ENCODE results near the gene CD96. TPM values are rescaled to one million over a fixed set of nuclear protein-coding genes. Genes with fewer than 3 reads are reported as not detected.

The CD96 gene
- polyA plus RNA-seq, 1 donor from 2014 or later: not detected

DNA sequence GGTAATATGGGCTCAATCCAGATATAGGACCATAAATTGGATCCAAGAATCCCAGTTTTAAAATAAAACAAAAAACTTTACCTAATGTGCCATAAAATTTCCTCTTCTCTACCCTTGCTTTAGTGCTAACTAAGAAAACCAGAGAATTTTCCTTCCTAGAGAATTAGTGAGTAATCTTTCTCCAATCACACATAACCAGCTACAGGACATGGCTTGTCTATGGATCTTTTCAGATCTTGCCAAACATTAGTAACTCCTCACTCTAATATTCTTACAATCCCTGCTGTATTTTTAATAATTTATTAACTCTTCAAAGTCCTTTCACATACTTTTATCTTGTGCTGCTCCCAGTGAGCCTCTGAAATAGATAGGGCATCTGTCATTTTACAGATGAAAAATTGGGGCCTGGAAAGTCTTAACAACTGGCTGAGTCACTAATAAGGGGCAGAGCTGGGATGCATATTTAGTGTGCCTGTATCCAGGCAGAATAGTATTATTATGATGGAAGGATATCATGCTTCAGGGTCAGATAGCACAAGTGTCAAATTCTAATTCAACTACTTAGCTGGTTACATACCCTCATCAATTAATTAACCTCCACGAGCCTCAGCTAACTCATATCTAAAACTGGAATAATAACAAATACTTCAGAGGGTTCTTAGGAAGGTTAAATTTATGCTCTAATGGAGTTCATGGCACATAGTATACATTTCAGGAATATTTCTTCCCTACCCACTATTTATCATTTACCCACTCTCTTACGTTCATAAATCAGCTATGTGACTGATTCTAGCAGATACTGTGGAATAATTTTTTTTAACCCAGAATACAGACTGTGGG lies 47.5 kb downstream of the CD96 start:
- Histone ChIP-seq H3K4me2 (ENCODE audit: low read length) (no peak overlapping the region), H3F3A (ENCODE audit: insufficient read depth, low read length, poor library complexity, severe bottlenecking) (no peaks in the 10 kb centered on the region), H4K20me1 (ENCODE audit: insufficient read depth) (no peaks in the 10 kb centered on the region), H3K36me3 (ENCODE audit: insufficient read depth, low read length) (no peaks in the 10 kb centered on the region), H3K79me2 (replicated peaks; ENCODE audit: insufficient read depth, low read length) (no peaks in the 10 kb centered on the region), H3K27ac (ENCODE audit: low read length) (no peak overlapping the region), H3K9ac (ENCODE audit: low read length) (no peak overlapping the region), H3K9me2 (ENCODE audit: insufficient read depth, low read length) (no peaks in the 10 kb centered on the region), H3K9me3 (ENCODE audit: low read length) (no peaks in the 10 kb centered on the region), H3K27me3 (ENCODE audit: insufficient read depth, low read depth, low read length) (no peaks in the 10 kb centered on the region), H2AFZ (ENCODE audit: low read depth, low read length) (no peak overlapping the region), H3K4me3 (ENCODE audit: low read length) (no peak overlapping the region)
- TF ChIP-seq, protein P1, sequence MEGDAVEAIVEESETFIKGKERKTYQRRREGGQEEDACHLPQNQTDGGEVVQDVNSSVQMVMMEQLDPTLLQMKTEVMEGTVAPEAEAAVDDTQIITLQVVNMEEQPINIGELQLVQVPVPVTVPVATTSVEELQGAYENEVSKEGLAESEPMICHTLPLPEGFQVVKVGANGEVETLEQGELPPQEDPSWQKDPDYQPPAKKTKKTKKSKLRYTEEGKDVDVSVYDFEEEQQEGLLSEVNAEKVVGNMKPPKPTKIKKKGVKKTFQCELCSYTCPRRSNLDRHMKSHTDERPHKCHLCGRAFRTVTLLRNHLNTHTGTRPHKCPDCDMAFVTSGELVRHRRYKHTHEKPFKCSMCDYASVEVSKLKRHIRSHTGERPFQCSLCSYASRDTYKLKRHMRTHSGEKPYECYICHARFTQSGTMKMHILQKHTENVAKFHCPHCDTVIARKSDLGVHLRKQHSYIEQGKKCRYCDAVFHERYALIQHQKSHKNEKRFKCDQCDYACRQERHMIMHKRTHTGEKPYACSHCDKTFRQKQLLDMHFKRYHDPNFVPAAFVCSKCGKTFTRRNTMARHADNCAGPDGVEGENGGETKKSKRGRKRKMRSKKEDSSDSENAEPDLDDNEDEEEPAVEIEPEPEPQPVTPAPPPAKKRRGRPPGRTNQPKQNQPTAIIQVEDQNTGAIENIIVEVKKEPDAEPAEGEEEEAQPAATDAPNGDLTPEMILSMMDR (IDR thresholded peaks at IDR 0.05; ENCODE audit: poor library complexity, severe bottlenecking): no peak
- TF ChIP-seq EP300 (conservative IDR thresholded peaks at IDR 0.05; ENCODE audit: poor library complexity, severe bottlenecking) (no peak), TAF1 (IDR thresholded peaks at IDR 0.05; ENCODE audit: low read depth) (no peak), EZH2 (IDR thresholded peaks at IDR 0.05; ENCODE audit: borderline replicate concordance, insufficient read depth, low read length, poor library complexity, severe bottlenecking) (no peak), SMC3 (conservative IDR thresholded peaks at IDR 0.05; ENCODE audit: poor library complexity) (no peak), REST (IDR thresholded peaks at IDR 0.05; ENCODE audit: borderline replicate concordance) (no peak), RAD21 (conservative IDR thresholded peaks at IDR 0.05) (no peak), MXI1 (conservative IDR thresholded peaks at IDR 0.05; ENCODE audit: poor library complexity, severe bottlenecking) (no peak), POLR2AphosphoS5 (IDR thresholded peaks at IDR 0.05) (no peak)

GRCh38 chr3:111590143-111590491 lies 48.1 kb downstream of the CD96 start:
- H3F3A ChIP-seq (ENCODE audit: insufficient read depth, low read length, poor library complexity, severe bottlenecking): no peaks in the 10 kb centered on the region
- no peaks in the 10 kb centered on the region for H3K9me3 ChIP-seq (ENCODE audit: low read length)
- H3K79me2 ChIP-seq (replicated peaks; ENCODE audit: insufficient read depth, low read length): no peaks in the 10 kb centered on the region
- H3K4me3 ChIP-seq (ENCODE audit: low read length): no peak overlapping the region
- no peaks in the 10 kb centered on the region for H3K9me2 ChIP-seq (ENCODE audit: insufficient read depth, low read length)
- H3K27ac ChIP-seq (ENCODE audit: low read length): no peak overlapping the region
- TF ChIP-seq SMC3 (conservative IDR thresholded peaks at IDR 0.05; ENCODE audit: poor library complexity): no peak
- TF ChIP-seq TAF1 (IDR thresholded peaks at IDR 0.05; ENCODE audit: low read depth): no peak
- TF ChIP-seq EZH2 (IDR thresholded peaks at IDR 0.05; ENCODE audit: borderline replicate concordance, insufficient read depth, low read length, poor library complexity, severe bottlenecking): no peak
- TF ChIP-seq REST (IDR thresholded peaks at IDR 0.05; ENCODE audit: borderline replicate concordance): no peak
- TF ChIP-seq EP300 (conservative IDR thresholded peaks at IDR 0.05; ENCODE audit: poor library complexity, severe bottlenecking): no peak
- TF ChIP-seq RAD21 (conservative IDR thresholded peaks at IDR 0.05): no peak
- TF ChIP-seq MXI1 (conservative IDR thresholded peaks at IDR 0.05; ENCODE audit: poor library complexity, severe bottlenecking): no peak
- TF ChIP-seq POLR2AphosphoS5 (IDR thresholded peaks at IDR 0.05): no peak
- TF ChIP-seq, protein P1 (IDR thresholded peaks at IDR 0.05; ENCODE audit: poor library complexity, severe bottlenecking): no peak
- no peak overlapping the region for H2AFZ ChIP-seq (ENCODE audit: low read depth, low read length)
- H3K36me3 ChIP-seq (ENCODE audit: insufficient read depth, low read length): no peaks in the 10 kb centered on the region
- H4K20me1 ChIP-seq (ENCODE audit: insufficient read depth): no peaks in the 10 kb centered on the region
- H3K27me3 ChIP-seq (ENCODE audit: insufficient read depth, low read depth, low read length): no peaks in the 10 kb centered on the region
- H3K9ac ChIP-seq (ENCODE audit: low read length): no peak overlapping the region
- no peak overlapping the region for H3K4me2 ChIP-seq (ENCODE audit: low read length)
